ENCODE data around the gene KCNMB1.

The KCNMB1 gene

GRCh38 chr5:170407062-170407461, 17.9 kb upstream of the KCNMB1 start:
- H3K9me3 ChIP-seq (ENCODE audit: insufficient read depth, low read depth, low read length): no peaks in the 10 kb centered on the region
- H3K36me3 ChIP-seq (ENCODE audit: insufficient read depth, low read length): no peaks in the 10 kb centered on the region
- TF ChIP-seq, protein P1, sequence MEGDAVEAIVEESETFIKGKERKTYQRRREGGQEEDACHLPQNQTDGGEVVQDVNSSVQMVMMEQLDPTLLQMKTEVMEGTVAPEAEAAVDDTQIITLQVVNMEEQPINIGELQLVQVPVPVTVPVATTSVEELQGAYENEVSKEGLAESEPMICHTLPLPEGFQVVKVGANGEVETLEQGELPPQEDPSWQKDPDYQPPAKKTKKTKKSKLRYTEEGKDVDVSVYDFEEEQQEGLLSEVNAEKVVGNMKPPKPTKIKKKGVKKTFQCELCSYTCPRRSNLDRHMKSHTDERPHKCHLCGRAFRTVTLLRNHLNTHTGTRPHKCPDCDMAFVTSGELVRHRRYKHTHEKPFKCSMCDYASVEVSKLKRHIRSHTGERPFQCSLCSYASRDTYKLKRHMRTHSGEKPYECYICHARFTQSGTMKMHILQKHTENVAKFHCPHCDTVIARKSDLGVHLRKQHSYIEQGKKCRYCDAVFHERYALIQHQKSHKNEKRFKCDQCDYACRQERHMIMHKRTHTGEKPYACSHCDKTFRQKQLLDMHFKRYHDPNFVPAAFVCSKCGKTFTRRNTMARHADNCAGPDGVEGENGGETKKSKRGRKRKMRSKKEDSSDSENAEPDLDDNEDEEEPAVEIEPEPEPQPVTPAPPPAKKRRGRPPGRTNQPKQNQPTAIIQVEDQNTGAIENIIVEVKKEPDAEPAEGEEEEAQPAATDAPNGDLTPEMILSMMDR (conservative IDR thresholded peaks at IDR 0.05; ENCODE audit: low read length): no peak
- no peak for TF ChIP-seq EZH2phosphoT487 (IDR thresholded peaks at IDR 0.05; ENCODE audit: borderline replicate concordance)
- H4K20me1 ChIP-seq (ENCODE audit: insufficient read depth, low read length, poor library complexity, severe bottlenecking): no peaks in the 10 kb centered on the region
- no peak overlapping the region for H2AFZ ChIP-seq (ENCODE audit: low read length)
- H3K79me2 ChIP-seq (ENCODE audit: insufficient read depth, low read length): no peaks in the 10 kb centered on the region
- H3K9me2 ChIP-seq (replicated peaks; ENCODE audit: low read depth, low read length): no peaks in the 10 kb centered on the region
- H3K27me3 ChIP-seq (ENCODE audit: insufficient read depth, low read length, poor library complexity, severe bottlenecking): no peaks in the 10 kb centered on the region
- no peak overlapping the region for H3K4me2 ChIP-seq (ENCODE audit: low read depth, low read length, poor library complexity, severe bottlenecking)
- H3K4me3 ChIP-seq (ENCODE audit: low read length, poor library complexity, severe bottlenecking): no peak overlapping the region
- H3F3A ChIP-seq (ENCODE audit: low read depth): no peaks in the 10 kb centered on the region
- H3K9ac ChIP-seq (ENCODE audit: low read depth, low read length, poor library complexity, severe bottlenecking): no peak overlapping the region
- no peaks in the 10 kb centered on the region for H3K4me1 ChIP-seq (ENCODE audit: insufficient read depth, low read length, poor library complexity, severe bottlenecking)

DNA sequence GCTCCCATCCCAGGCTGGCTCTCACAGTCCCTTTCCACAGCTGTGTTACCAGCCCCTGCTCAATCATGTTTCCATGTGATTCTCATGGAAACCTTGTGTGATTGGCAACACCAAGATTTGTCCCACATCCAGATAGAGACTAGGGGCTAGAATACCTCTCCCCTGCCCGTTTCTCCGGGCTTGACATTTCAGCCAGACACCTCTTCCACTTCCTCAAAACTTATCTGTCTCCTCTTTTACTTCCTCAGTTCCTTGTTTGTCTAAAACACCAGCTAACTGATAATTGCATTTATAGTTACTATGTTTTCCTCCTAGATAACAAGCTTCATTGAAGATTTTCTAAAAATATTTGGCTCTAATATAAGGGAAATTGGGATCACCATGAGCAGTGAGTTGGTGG, 16.6 kb upstream of the KCNMB1 start:
- TF ChIP-seq EZH2phosphoT487 (IDR thresholded peaks at IDR 0.05; ENCODE audit: borderline replicate concordance): no peak
- TF ChIP-seq, protein P1 (conservative IDR thresholded peaks at IDR 0.05; ENCODE audit: low read length): no peak

DNA sequence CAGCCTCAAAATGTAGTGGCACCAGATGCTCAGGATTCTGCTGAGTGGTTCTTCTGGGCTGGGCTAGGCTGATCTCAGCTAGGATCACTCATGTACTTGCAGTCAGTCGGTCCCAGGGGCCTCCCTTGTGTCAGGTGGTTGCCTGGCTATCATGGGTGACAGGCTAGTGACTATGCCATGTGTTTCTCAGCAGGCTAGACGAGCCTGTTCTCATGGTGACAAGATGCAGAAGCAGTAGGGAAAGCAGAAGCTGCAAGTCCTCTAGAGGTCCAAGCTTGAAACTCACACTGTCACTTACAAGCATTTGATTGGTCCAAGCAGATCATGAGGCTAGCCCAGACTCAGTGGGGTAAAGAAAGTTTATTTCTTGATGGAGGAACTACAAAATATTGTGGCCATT, 15.2 kb upstream of the KCNMB1 start:
- no peaks in the 10 kb centered on the region for H3K9me2 ChIP-seq (replicated peaks; ENCODE audit: low read depth, low read length)
- H3K27me3 ChIP-seq (ENCODE audit: insufficient read depth, low read length, poor library complexity, severe bottlenecking): no peaks in the 10 kb centered on the region
- H3K4me2 ChIP-seq (ENCODE audit: low read depth, low read length, poor library complexity, severe bottlenecking): no peak overlapping the region
- no peaks in the 10 kb centered on the region for H3F3A ChIP-seq (ENCODE audit: low read depth)
- no peaks in the 10 kb centered on the region for H4K20me1 ChIP-seq (ENCODE audit: insufficient read depth, low read length, poor library complexity, severe bottlenecking)
- no peak overlapping the region for H2AFZ ChIP-seq (ENCODE audit: low read length)
- H3K4me3 ChIP-seq (ENCODE audit: low read length, poor library complexity, severe bottlenecking): no peak overlapping the region
- H3K79me2 ChIP-seq (ENCODE audit: insufficient read depth, low read length): no peaks in the 10 kb centered on the region
- H3K9me3 ChIP-seq (ENCODE audit: insufficient read depth, low read depth, low read length): no peaks in the 10 kb centered on the region
- H3K36me3 ChIP-seq (ENCODE audit: insufficient read depth, low read length): no peaks in the 10 kb centered on the region
- no peaks in the 10 kb centered on the region for H3K4me1 ChIP-seq (ENCODE audit: insufficient read depth, low read length, poor library complexity, severe bottlenecking)
- no peak for TF ChIP-seq EZH2phosphoT487 (IDR thresholded peaks at IDR 0.05; ENCODE audit: borderline replicate concordance)
- TF ChIP-seq, protein P1 (conservative IDR thresholded peaks at IDR 0.05; ENCODE audit: low read length): no peak
- H3K9ac ChIP-seq (ENCODE audit: low read depth, low read length, poor library complexity, severe bottlenecking): no peak overlapping the region

More for the DNA sequence above, 16.6 kb upstream of the KCNMB1 start:
- Histone ChIP-seq H3K4me2 (ENCODE audit: low read depth, low read length, poor library complexity, severe bottlenecking) (no peak overlapping the region), H3K27me3 (ENCODE audit: insufficient read depth, low read length, poor library complexity, severe bottlenecking) (no peaks in the 10 kb centered on the region), H3K9me3 (ENCODE audit: insufficient read depth, low read depth, low read length) (no peaks in the 10 kb centered on the region), H4K20me1 (ENCODE audit: insufficient read depth, low read length, poor library complexity, severe bottlenecking) (no peaks in the 10 kb centered on the region), H3K4me1 (ENCODE audit: insufficient read depth, low read length, poor library complexity, severe bottlenecking) (no peaks in the 10 kb centered on the region), H3K4me3 (ENCODE audit: low read length, poor library complexity, severe bottlenecking) (no peak overlapping the region), H2AFZ (ENCODE audit: low read length) (no peak overlapping the region), H3K36me3 (ENCODE audit: insufficient read depth, low read length) (no peaks in the 10 kb centered on the region), H3K79me2 (ENCODE audit: insufficient read depth, low read length) (no peaks in the 10 kb centered on the region), H3F3A (ENCODE audit: low read depth) (no peaks in the 10 kb centered on the region), H3K9me2 (replicated peaks; ENCODE audit: low read depth, low read length) (no peaks in the 10 kb centered on the region), H3K9ac (ENCODE audit: low read depth, low read length, poor library complexity, severe bottlenecking) (no peak overlapping the region)

Data from Loucy (cell line).